Iris pigment epithelial cell (primary cell): ENCODE results near the gene MTCL3.
A peak's percentile ranks its signal among the peaks of the same experiment; 100 is the strongest.

Experiments
- DNase-seq: peaks from one replicate; pipeline ENCODE4 v3.0.0-alpha.2; 2011; ENCODE audit warnings: low read depth

MTCL3 gene

GRCh38 chr6:127515234-127515793, 3.8 kb downstream of the MTCL3 start:
- peak; percentile 36 for DNase-seq

DNA sequence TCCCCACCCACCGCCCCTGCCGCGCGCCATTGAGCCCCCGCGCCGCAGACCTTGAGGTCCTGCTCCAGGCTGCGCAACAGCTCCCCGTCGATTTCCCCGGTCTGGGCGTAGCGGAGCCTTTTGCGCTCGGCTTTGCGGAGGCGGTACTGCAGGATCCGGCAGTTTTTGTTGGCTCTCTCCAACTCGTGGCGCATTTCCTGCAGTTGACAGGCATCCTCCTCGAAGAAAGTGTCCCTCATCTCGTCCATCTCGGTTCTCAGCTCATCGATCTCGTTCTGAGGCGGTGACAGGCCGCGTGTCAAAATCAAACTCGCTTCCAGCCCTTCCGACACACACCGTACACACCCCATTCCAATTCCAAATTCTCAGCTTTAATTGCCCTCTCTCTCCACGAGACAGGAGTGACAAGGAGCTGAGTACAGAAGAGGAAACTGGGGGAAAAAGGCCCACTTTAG, 4.3 kb downstream of the MTCL3 start:
- peak; percentile 71 for DNase-seq

DNA sequence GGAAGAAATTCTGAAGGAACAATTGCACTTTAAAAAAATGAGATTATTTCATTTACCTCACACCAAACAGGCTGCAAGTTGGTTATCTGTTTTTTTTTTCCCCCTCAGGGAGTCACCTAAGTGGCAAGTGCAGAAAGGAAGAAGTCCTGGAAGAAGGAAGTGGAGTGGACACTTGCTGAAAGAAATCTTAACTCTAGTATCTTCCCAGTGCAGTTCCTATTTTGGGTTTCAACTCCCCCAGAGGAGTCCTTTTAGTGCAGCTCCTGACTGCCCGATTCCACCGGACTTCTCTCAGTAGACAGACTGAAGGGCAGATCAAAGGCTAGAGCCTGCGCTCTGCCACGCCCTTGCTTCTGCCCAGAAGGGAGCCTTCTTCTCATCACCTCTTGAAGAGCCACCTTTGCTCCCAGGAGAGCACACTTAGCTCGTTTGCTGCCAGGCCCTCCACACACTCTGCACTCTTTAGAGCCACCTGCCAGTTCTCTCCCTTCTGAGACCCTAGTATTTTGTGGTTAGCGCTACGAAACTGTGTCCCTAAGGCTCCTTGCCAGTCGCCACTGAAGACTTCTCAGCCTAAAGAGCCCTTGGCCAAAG, 4.9 kb downstream of the MTCL3 start:
- DNase-seq: no peak

DNA sequence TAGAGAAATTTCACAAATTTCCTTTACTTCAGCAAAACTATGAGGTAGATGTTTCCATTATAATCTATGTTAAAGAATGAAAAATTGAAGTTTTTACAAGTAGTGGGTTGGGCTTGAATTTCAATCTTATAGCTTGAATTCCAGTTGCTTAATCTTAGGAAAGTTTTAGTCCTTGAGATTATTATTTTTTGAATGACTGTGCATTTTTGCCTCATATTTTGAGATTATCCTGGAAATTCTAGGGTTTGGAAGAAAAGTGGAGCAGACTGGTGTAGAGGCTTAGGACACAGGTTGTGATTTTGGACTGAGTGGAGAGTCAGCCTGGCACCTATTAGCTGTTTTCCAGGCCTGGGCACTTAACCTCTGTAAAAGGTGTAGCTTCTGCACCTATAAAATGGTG, 5.7 kb downstream of the MTCL3 start:
- DNase-seq: no peak

GRCh38 chr6:127510876-127511275, 8.3 kb downstream of the MTCL3 start:
- no peak for DNase-seq

GRCh38 chr6:127506894-127507293, 12.2 kb downstream of the MTCL3 start:
- no peak for DNase-seq

- DNase-seq: no peak
These were observed 16.1 kb downstream of the MTCL3 start for GRCh38 chr6:127503022-127503421.

- DNase-seq: no peak
These were observed 21.7 kb downstream of the MTCL3 start for GRCh38 chr6:127497410-127497809.

- DNase-seq: peak; percentile 33
These were observed 22.7 kb downstream of the MTCL3 start for GRCh38 chr6:127496471-127496870.

DNA sequence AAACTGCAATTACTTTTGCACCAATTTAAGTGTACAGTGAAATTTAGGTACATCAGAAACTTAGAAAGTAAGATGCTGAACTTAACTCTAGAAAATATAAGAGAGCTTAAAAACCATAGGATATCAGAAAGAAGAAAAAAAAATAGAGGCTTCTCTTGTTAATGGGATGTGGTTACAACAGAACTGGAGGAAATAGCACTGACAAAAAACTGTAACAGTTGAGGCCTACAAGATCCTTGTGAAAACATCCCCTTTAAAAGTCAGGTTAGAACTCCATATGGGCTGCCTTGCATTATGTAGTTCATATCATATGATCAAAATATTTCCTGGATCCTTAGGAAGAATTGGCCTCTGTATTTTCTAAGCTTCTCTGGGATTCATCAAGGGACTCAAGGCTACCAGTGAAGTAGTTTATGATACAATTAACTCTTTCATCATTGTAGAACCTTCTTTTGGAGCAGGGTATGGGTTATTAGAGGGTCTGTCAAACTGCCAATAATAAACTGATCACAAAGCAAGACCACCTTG, 24.8 kb downstream of the MTCL3 start:
- DNase-seq: no peak

GRCh38 chr6:127489248-127489647, 29.9 kb downstream of the MTCL3 start:
- DNase-seq: no peak

DNA sequence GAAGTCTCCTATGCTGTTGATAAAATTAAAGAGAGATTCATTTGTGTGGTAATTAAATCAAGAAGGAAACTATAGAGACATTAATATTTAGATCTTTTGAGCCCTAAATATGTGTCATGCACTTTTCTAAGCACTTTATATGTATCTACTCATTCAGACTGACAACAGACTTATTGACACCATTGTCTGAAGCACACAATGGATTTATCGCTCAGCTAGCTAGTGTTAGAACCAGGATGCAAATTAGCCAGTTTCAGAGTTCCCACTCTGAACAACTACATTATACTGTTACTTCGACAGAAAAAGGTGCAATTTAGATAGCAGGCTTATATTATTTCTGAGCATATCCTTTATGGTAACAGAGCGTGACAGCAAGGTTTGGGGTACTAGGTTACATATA, 32.2 kb downstream of the MTCL3 start:
- no peak for DNase-seq

DNA sequence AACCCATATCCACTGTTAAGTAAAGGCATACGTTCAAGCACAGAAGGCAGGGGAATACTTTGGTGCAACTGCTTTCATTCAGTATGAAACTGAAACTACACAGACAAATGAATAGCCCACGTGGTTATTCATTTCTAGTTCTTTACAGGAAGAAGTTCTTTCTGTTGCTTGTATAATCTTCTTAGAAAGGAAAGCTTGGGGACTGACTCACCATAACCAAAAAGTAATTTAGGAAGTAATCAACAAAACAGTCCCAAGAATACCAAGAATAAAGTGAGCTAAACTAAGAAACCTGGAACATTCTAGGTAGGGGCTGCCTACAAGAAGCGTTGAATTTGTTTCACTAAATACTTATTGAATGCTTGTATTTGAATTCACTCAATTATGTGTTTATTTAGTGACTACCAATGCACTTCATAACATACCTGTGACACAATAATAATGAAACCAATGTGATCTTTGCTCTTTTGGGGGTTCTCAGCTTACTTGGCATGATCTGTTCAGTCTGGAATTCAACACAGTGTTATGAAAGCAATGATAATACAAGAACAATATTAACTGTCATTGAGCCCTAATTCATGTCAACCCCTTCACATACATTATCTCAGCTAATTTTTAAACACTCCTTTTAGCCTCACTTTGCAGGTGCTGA, 34.8 kb downstream of the MTCL3 start:
- DNase-seq: peak; percentile 76

- no peak for DNase-seq
These were observed 35.6 kb downstream of the MTCL3 start for GRCh38 chr6:127483399-127484055.

DNA sequence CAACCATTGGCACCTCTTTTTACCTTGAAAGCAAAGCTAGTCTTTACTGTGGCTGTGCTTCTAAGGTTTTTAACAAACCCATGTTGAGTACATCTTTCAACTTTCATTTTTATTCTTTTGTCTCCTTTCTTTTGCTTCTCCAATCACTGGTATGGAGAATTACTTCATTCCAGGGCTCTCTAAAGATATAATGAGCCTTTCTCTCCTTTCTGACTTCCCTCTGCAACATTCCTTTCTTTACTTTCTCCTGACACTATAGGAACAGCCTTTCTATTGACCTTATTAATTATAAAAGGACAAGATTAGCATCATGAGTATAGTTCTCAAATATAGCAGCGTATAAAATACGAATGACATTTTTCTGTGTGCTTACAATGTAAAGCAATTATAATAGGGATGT, 36.8 kb downstream of the MTCL3 start:
- DNase-seq: no peak

DNA sequence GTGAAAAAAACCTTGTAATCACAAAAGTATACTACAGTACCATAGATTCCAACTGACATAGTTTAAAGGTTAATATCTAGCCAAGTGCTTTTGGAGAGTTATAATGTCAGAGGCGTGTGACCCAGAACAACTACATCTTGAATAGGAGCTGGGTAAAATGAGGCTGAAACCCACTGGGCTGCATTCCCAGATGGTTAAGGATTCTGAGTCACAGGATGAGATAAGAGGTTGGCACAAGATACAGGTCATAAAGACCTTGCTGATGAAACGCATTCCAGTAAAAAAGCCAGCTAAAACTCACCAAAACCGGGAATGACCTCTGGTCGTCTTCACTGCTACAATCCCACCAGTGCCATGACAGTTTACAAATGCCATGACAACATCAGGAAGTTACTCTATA, 37.5 kb downstream of the MTCL3 start:
- peak; percentile 65 for DNase-seq

DNA sequence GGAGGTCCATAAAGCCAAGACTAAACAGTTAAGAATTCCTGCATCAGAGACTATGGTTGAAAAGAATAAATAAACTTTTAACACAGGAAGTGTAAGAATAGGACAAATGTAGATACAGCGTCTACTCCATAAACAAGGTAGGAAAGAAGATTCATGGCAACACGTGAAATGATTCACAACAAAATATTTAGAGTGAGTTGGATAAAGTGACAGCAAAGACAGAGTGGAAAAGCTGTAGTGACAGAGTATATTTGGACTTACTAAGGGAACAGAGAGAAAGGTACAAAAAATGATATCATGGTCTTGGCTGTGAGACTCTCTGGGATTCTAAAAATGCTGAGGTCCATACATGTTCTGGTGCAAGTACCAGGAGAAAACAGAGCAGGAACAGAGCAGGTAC, 38.0 kb downstream of the MTCL3 start:
- DNase-seq: no peak

DNA sequence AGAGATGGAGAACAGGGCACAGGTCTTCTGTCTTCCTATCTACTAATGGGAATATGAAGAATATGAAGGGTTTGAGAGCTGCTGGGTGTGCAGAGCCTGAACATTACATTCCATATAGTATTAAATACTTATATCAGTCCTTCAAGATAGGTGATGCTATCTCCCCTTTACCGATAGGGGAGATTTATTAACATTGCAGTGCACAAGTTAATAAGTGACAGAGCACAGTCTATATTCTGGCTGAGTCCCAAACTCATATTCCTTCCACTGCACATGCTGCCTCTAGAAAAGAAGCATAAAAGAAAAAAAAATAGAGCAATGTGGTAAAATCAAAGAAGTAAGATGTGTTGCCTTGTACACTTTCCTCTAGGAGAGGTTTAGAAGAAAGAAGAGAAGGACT, 41.5 kb downstream of the MTCL3 start:
- no peak for DNase-seq

DNA sequence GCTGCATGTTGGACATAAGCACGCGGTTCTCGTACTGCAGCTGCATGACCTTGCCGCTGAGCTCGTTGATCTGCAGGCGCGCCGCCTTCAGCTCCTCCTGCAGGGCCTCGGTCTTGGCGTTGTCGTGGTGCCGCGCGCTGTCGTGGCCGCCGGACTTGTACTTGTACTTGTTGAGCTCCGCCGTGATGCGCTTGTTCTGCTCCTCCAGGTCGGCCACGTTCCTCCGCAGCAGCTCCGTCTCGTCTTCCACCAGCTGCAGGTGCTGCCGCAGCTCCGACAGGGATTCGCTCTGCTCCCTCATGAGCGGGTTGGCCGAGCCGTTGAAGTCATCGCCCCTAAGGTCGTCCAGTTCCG, 43.3 kb downstream of the MTCL3 start:
- DNase-seq: no peak

DNA sequence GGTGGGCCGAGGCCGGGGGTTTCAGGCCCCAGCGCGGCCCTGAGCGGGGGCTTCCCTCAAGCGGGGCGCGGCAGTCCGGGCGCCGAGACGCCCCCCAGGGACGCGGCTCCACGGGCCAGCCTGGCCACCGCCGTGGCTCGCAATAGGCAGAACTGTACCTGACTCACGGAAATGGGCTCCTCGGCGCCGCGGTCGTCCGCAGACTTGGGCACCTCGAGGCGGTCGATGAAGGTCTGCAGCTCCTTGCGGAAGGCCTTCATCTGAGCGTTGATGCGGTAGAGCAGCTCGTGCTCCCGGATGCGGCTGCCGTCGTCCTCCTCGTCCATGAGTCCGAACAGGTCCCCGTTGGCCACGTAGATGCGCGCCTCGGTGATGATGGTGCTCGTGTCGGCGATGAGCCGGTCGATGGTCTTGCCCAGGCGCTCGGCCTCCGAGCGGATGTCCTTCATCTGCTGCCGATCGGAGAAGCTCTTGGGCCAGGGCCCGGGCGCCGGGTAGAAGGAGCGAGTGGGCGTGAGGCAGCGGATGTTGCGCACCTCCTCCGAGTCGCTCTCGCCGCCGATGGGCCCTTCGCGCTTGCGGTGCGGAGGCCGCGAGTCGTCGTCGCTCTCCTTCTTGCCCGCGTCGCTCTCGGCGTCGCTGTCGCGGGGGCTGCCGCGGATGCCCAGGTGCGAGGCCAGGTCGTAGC, 43.9 kb downstream of the MTCL3 start:
- DNase-seq: no peak

GRCh38 chr6:127471379-127472255, 47.5 kb downstream of the MTCL3 start:
- no peak for DNase-seq
